ENCODE data around the gene ASPHD2.

- no peak for TF ChIP-seq CTCF (IDR thresholded peaks at IDR 0.05)
- TF ChIP-seq POLR2A (IDR thresholded peaks at IDR 0.05), result no peak
Observed at GRCh38 chr22:26492220-26492619, 63.2 kb downstream of the ASPHD2 start.

All from lower leg skin (tissue), 3 donors.